Neuronal stem cell (in vitro differentiated cells): Measurements from ENCODE around the gene CASP7.
"Not testable (repeated sequence)": the region's sequence is repeated elsewhere in the genome, so short reads cannot be mapped to it uniquely, and the experiment has no call there.

Experiments
- DNase-seq: peaks from one replicate; pipeline ENCODE4 v3.0.0-alpha.2; 2013; ENCODE audit warnings: low spot score
- H2AFZ ChIP-seq: one replicate; pipeline ENCODE4 v1.6.1; 2013; ENCODE audit warnings: mild to moderate bottlenecking, low read length, inconsistent platforms
- H2AK5ac ChIP-seq: 2 replicates; pipeline ENCODE4 v1.6.1; 2013; ENCODE audit warnings: low read depth, mild to moderate bottlenecking, inconsistent platforms, low read length, moderate library complexity, mixed read lengths
- H2BK120ac ChIP-seq: 2 replicates; pipeline ENCODE4 v1.6.1; 2013; ENCODE audit warnings: low read depth, mild to moderate bottlenecking, inconsistent platforms, low read length, moderate library complexity, mixed read lengths
- H2BK12ac ChIP-seq: one replicate; pipeline ENCODE4 v1.6.1; 2013; ENCODE audit warnings: low read length, inconsistent platforms
- H2BK15ac ChIP-seq: 2 replicates; pipeline ENCODE4 v1.6.1; 2013; ENCODE audit warnings: mild to moderate bottlenecking, low read length, inconsistent platforms, mixed read lengths
- H2BK5ac ChIP-seq: one replicate; pipeline ENCODE4 v1.6.1; 2013; ENCODE audit warnings: inconsistent platforms, mild to moderate bottlenecking, low read length, moderate library complexity
- H3K14ac ChIP-seq: one replicate; pipeline ENCODE4 v1.6.1; 2013; ENCODE audit warnings: low read length, inconsistent platforms
- H3K18ac ChIP-seq: 2 replicates; pipeline ENCODE4 v1.6.1; 2013; ENCODE audit warnings: low read length, inconsistent platforms
- H3K23ac ChIP-seq: 2 replicates; pipeline ENCODE4 v1.6.1; 2013; ENCODE audit warnings: low read depth, mild to moderate bottlenecking, mixed read lengths, low read length, inconsistent platforms; ENCODE audit not compliant: poor library complexity
- H3K27ac ChIP-seq: replicated peaks from 3 replicates; pipeline ENCODE4 v1.5.1; 2013; ENCODE audit warnings: low read length, inconsistent platforms
- H3K27me3 ChIP-seq, 3 experiments: 2 replicates each; pipeline ENCODE4 v1.6.1; 2013; ENCODE audit warnings: low read length in 3 of 3, mild to moderate bottlenecking in 2 of 3, inconsistent platforms in 1 of 3, low read depth in 1 of 3, mixed read lengths in 1 of 3, moderate library complexity in 1 of 3; ENCODE audit not compliant: control insufficient read depth in 3 of 3, insufficient read depth in 3 of 3
- H3K36me3 ChIP-seq, 2 donors: replicated peaks in 1 of 2; 2 replicates each; pipeline ENCODE4 v1.6.1; 2013; ENCODE audit warnings: low read length in 2 of 2; ENCODE audit not compliant: control insufficient read depth in 2 of 2, insufficient read depth in 2 of 2
- H3K4ac ChIP-seq: 2 replicates; pipeline ENCODE4 v1.6.1; 2013; ENCODE audit warnings: inconsistent platforms, mild to moderate bottlenecking, low read length, moderate library complexity
- H3K4me1 ChIP-seq, 2 donors: 1 replicate in 1 of 2; 2 replicates in 1 of 2; pipeline ENCODE4 v1.6.1; 2013; ENCODE audit warnings: low read length in 2 of 2, low read depth in 1 of 2; ENCODE audit not compliant: control insufficient read depth in 2 of 2, insufficient read depth in 1 of 2
- H3K4me2 ChIP-seq: one replicate; pipeline ENCODE4 v1.6.1; 2013; ENCODE audit warnings: mild to moderate bottlenecking, low read length, inconsistent platforms; ENCODE audit not compliant: insufficient read depth, poor library complexity, severe bottlenecking
- H3K4me3 ChIP-seq, 2 donors: 2 replicates each; pipeline ENCODE4 v1.5.1; 2013; ENCODE audit warnings: low read length in 2 of 2, mild to moderate bottlenecking in 2 of 2, inconsistent platforms in 1 of 2, moderate library complexity in 1 of 2
- H3K79me1 ChIP-seq: one replicate; pipeline ENCODE4 v1.6.1; 2013; ENCODE audit warnings: low read depth, mild to moderate bottlenecking, inconsistent platforms, low read length, moderate library complexity
- H3K9ac ChIP-seq: one replicate; pipeline ENCODE4 v1.6.1; 2013; ENCODE audit warnings: mild to moderate bottlenecking, low read depth, low read length, inconsistent platforms; ENCODE audit not compliant: poor library complexity
- H3K9me3 ChIP-seq, 2 donors: replicated peaks in 1 of 2; 2 replicates each; pipeline versions ENCODE3 to v1.6.1; 2013; ENCODE audit warnings: low read length in 2 of 2, mild to moderate bottlenecking in 2 of 2, inconsistent platforms in 1 of 2, low read depth in 1 of 2, mixed read lengths in 1 of 2, moderate library complexity in 1 of 2; ENCODE audit not compliant: control insufficient read depth in 2 of 2, insufficient read depth in 1 of 2
- H4K8ac ChIP-seq: one replicate; pipeline ENCODE4 v1.6.1; 2013; ENCODE audit warnings: low read depth, mild to moderate bottlenecking, inconsistent platforms, low read length, moderate library complexity
- H4K91ac ChIP-seq: one replicate; pipeline ENCODE4 v1.6.1; 2013; ENCODE audit warnings: low read length, low read depth, mild to moderate bottlenecking, inconsistent platforms; ENCODE audit not compliant: poor library complexity
- WGBS, 2 donors: extraction: QIAGEN DNeasy Blood & Tissue Kit; methylation state at CpG; one replicate each; pipeline ENCODE4 v1.1.7; 2013; ENCODE audit warnings: missing lambda C conversion rate in 2 of 2, mixed read lengths in 1 of 2; ENCODE audit not compliant: insufficient read length in 2 of 2, insufficient replicate concordance in 1 of 2; ENCODE audit errors: extremely low coverage in 2 of 2; 5-methylcytosine and 5-hydroxymethylcytosine counted together

CASP7 gene

GRCh38 chr10:113651898-113652297, 27.8 kb upstream of the CASP7 start:
- Histone ChIP-seq H2BK120ac (no peak overlapping the region), H3K4me3 (no peak overlapping the region), H3K23ac (no peak overlapping the region), H3K4me1 (no peaks in the 10 kb centered on the region), H3K36me3 (no peaks in the 10 kb centered on the region), H2AK5ac (no peak overlapping the region), H2BK5ac (no peak overlapping the region), H3K18ac (no peak overlapping the region), H3K27me3 (no peaks in the 10 kb centered on the region), H3K79me1 (no peaks in the 10 kb centered on the region), H2BK15ac (no peak overlapping the region), H3K4me2 (no peak overlapping the region), H2BK12ac (peak overlapping the region; percentile 12), H3K14ac (no peak overlapping the region), H3K27ac (no peak overlapping the region), H4K91ac (no peak overlapping the region), H4K8ac (no peak overlapping the region), H3K9me3 (no peaks in the 10 kb centered on the region), H2AFZ (no peak overlapping the region), H3K4ac (no peak overlapping the region), H3K9ac (no peak overlapping the region)
- no CpG with 5 or more reads among the region's 1 CpG for WGBS, 2 donors
- no peak for DNase-seq

- not testable (repeated sequence) for H3K23ac ChIP-seq, H4K8ac ChIP-seq, H2BK15ac ChIP-seq, H3K27ac ChIP-seq, H2BK120ac ChIP-seq, H3K9ac ChIP-seq, H2AFZ ChIP-seq, H3K4ac ChIP-seq, H2BK5ac ChIP-seq, H4K91ac ChIP-seq, H3K27me3 ChIP-seq, H2BK12ac ChIP-seq, H3K79me1 ChIP-seq, H3K18ac ChIP-seq, H3K14ac ChIP-seq, H3K4me3 ChIP-seq, H3K9me3 ChIP-seq, H3K4me1 ChIP-seq, H3K36me3 ChIP-seq, H3K4me2 ChIP-seq, DNase-seq, H2AK5ac ChIP-seq
- no CpG with 5 or more reads among the region's 3 CpGs for WGBS, 2 donors
Observed at GRCh38 chr10:113652456-113652855, 27.3 kb upstream of the CASP7 start.

GRCh38 chr10:113656896-113657295, 22.8 kb upstream of the CASP7 start:
- H2BK12ac ChIP-seq, result no peak overlapping the region
- WGBS, 2 donors, result no CpG with 5 or more reads among the region's 2 CpGs
- no peaks in the 10 kb centered on the region for H3K4me1 ChIP-seq
- no peak overlapping the region for H3K14ac ChIP-seq
- H2BK15ac ChIP-seq, result no peak overlapping the region
- no peak overlapping the region for H2AFZ ChIP-seq
- no peak overlapping the region for H2BK120ac ChIP-seq
- DNase-seq, result no peak
- H3K27ac ChIP-seq, result no peak overlapping the region
- no peak overlapping the region for H3K4me2 ChIP-seq
- H3K9me3 ChIP-seq, result no peaks in the 10 kb centered on the region
- no peak overlapping the region for H2BK5ac ChIP-seq
- H3K23ac ChIP-seq, result no peak overlapping the region
- H3K18ac ChIP-seq, result no peak overlapping the region
- peaks cover 0 to 4% (median 0%) of the 10 kb centered on the region in 3 experiments for H3K27me3 ChIP-seq
- no peak overlapping the region for H4K91ac ChIP-seq
- no peaks in the 10 kb centered on the region for H3K36me3 ChIP-seq
- no peak overlapping the region for H3K9ac ChIP-seq
- H3K4me3 ChIP-seq, result no peak overlapping the region
- H3K79me1 ChIP-seq, result no peaks in the 10 kb centered on the region
- no peak overlapping the region for H3K4ac ChIP-seq
- no peak overlapping the region for H4K8ac ChIP-seq
- H2AK5ac ChIP-seq, result no peak overlapping the region

- no peak overlapping the region for H3K9ac ChIP-seq
- no peak for DNase-seq
- no peak overlapping the region for H3K18ac ChIP-seq
- no peak overlapping the region for H2AFZ ChIP-seq
- no peak overlapping the region for H2BK15ac ChIP-seq
- H4K8ac ChIP-seq, result no peak overlapping the region
- no peak overlapping the region for H3K4me2 ChIP-seq
- H3K79me1 ChIP-seq, result no peaks in the 10 kb centered on the region
- H2BK5ac ChIP-seq, result no peak overlapping the region
- no peak overlapping the region for H3K4ac ChIP-seq
- no peaks in the 10 kb centered on the region for H3K4me1 ChIP-seq
- H2BK120ac ChIP-seq, result no peak overlapping the region
- H3K27me3 ChIP-seq, result peaks cover 0 to 4% (median 0%) of the 10 kb centered on the region in 3 experiments
- no peaks in the 10 kb centered on the region for H3K36me3 ChIP-seq
- H3K9me3 ChIP-seq, result no peaks in the 10 kb centered on the region
- H3K14ac ChIP-seq, result no peak overlapping the region
- H4K91ac ChIP-seq, result no peak overlapping the region
- no peak overlapping the region for H2BK12ac ChIP-seq
- no peak overlapping the region for H3K27ac ChIP-seq
- no peak overlapping the region for H2AK5ac ChIP-seq
- no peak overlapping the region for H3K4me3 ChIP-seq
- H3K23ac ChIP-seq, result no peak overlapping the region
Observed at GRCh38 chr10:113657544-113657943, 22.2 kb upstream of the CASP7 start.
